HepG2 (cell line): ENCODE measurements around the gene AHNAK. TPM values are rescaled to one million over a fixed set of nuclear protein-coding genes. Genes with fewer than 3 reads are reported as not detected.

Experiments used
- ATAC-seq: fragments of 200-7000 bp; cut with Tn5 transposase; 3 replicates; pipeline ENCODE4 v1.9.1; 2020; ENCODE audit warnings: mild to moderate bottlenecking, moderate library complexity
- BruUV-seq: library from RNA; stranded (reverse); fragments of 400-500 nt; replicated peaks from 2 replicates; lab custom pipeline; 2021; lab: Mats Ljungman, UMichigan
- CTCF ChIA-PET: fragments of 300-600 bp; formaldehyde crosslinking; extraction: SDS; loops from one replicate; lab custom pipeline; 2021; ENCODE audit warnings: low total read pairs, inconsistent platforms, low intra/inter-chr PET ratio; lab: Yijun Ruan, JAX
- POLR2A ChIA-PET: fragments of 350-600 bp; sonication (Branson Sonifier 250); formaldehyde crosslinking; loops from one replicate; lab custom pipeline; 2020; ENCODE audit warnings: antibody characterized with exemption, inconsistent platforms; lab: Yijun Ruan, JAX
- DNase-seq: peaks from one replicate; pipeline ENCODE4 v3.0.0-alpha.2; 2015; ENCODE audit warnings: low spot score
- FAIRE-seq: peaks from 3 replicates; lab custom pipeline; 2011; peaks lifted over from hg19 to GRCh38; lab: Jason Lieb, UNC
- H2AFZ ChIP-seq: one replicate; pipeline ENCODE4 v1.6.1; 2011; ENCODE audit warnings: low read length, inconsistent platforms
- H3K27ac ChIP-seq: fragments of 300-600 bp; 3 replicates; pipeline ENCODE4 v1.8.0; 2011; ENCODE audit warnings: mixed run types, mild to moderate bottlenecking, mixed read lengths, low read length, inconsistent platforms; ENCODE audit not compliant: insufficient read depth; ENCODE audit errors: extremely low read length
- H3K27me3 ChIP-seq, 2 experiments: fragments of 200-600 bp in 1 of 2; 2 replicates in 1 of 2; 3 replicates in 1 of 2; pipeline versions ENCODE4 v1.6.0 to v1.8.0; 2011; ENCODE audit warnings: low read length in 2 of 2, mild to moderate bottlenecking in 2 of 2, moderate library complexity in 2 of 2, inconsistent platforms in 1 of 2; ENCODE audit not compliant: insufficient read depth in 2 of 2, control insufficient read depth in 1 of 2
- H3K36me3 ChIP-seq, 2 experiments: fragments of 200-600 bp in 1 of 2; replicated peaks in 1 of 2; 2 replicates in 1 of 2; 3 replicates in 1 of 2; pipeline versions ENCODE4 v1.5.1 to v1.8.0; 2011; ENCODE audit warnings: low read length in 2 of 2, inconsistent platforms in 1 of 2; ENCODE audit not compliant: insufficient read depth in 2 of 2, control insufficient read depth in 1 of 2
- H3K4me1 ChIP-seq: 2 replicates; pipeline ENCODE4 v1.5.1; 2012; ENCODE audit warnings: low read length, inconsistent platforms; ENCODE audit not compliant: insufficient read depth
- H3K4me2 ChIP-seq: 2 replicates; pipeline ENCODE4 v1.6.0; 2011; ENCODE audit warnings: low read depth, low read length, inconsistent platforms
- H3K4me3 ChIP-seq, 3 experiments: fragments of 200-600 bp in 1 of 3; sonication (generic), shearing (Covaris generic) in 1 of 3; replicated peaks in 1 of 3; 2 replicates each; pipeline ENCODE4 v1.5.1; 2011 to 2016; ENCODE audit warnings: low read length in 3 of 3, inconsistent platforms in 2 of 3, low read depth in 2 of 3, mild to moderate bottlenecking in 2 of 3, control low read depth in 1 of 3, mixed read lengths in 1 of 3; ENCODE audit not compliant: insufficient read depth in 1 of 3
- H3K79me2 ChIP-seq: one replicate; pipeline ENCODE4 v1.6.1; 2011; ENCODE audit warnings: low read length, inconsistent platforms; ENCODE audit not compliant: insufficient read depth
- H3K9ac ChIP-seq: 2 replicates; pipeline ENCODE4 v1.6.0; 2011; ENCODE audit warnings: mild to moderate bottlenecking, low read depth, low read length, inconsistent platforms; ENCODE audit not compliant: insufficient read depth
- H3K9me3 ChIP-seq: 2 replicates; pipeline ENCODE4 v1.5.1; 2012; ENCODE audit warnings: mild to moderate bottlenecking, low read length
- H4K20me1 ChIP-seq: 2 replicates; pipeline ENCODE4 v1.6.0; 2011; ENCODE audit warnings: inconsistent platforms, mild to moderate bottlenecking, low read length, moderate library complexity; ENCODE audit not compliant: insufficient read depth
- BRD4 ChIP-seq: sonication (generic); formaldehyde crosslinking; IDR thresholded peaks from 2 replicates; pipeline ENCODE4 v1.4.0; 2020; ENCODE audit warnings: missing genetic modification reagents
- ELF4 ChIP-seq: sonication (generic); formaldehyde crosslinking; IDR thresholded peaks from 2 replicates; pipeline ENCODE4 v1.5.0; 2020; ENCODE audit warnings: missing genetic modification reagents, mild to moderate bottlenecking, moderate library complexity, borderline replicate concordance
- JUN ChIP-seq: sonication (generic); formaldehyde crosslinking; IDR thresholded peaks from 2 replicates; pipeline ENCODE4 v1.4.0; 2020; ENCODE audit warnings: mild to moderate bottlenecking, missing genetic modification reagents
- NBN ChIP-seq: fragments of 450-650 bp; conservative IDR thresholded peaks from 2 replicates; pipeline ENCODE4 v1.6.1; 2017
- NONO ChIP-seq, 2 experiments: fragments of 450-650 bp in 1 of 2; sonication (generic) in 1 of 2; formaldehyde crosslinking in 1 of 2; IDR thresholded peaks in 1 of 2; conservative IDR thresholded peaks in 1 of 2; 2 replicates each; pipeline versions ENCODE4 v1.6.1 to v1.8.0; 2017 to 2022; ENCODE audit warnings: mild to moderate bottlenecking in 1 of 2, missing genetic modification reagents in 1 of 2, moderate library complexity in 1 of 2
- REPIN1 ChIP-seq: sonication (generic); formaldehyde crosslinking; IDR thresholded peaks from 2 replicates; pipeline ENCODE4 v1.8.0; 2022; ENCODE audit warnings: missing genetic modification reagents, low read depth, mild to moderate bottlenecking, borderline replicate concordance
- TSC22D2 ChIP-seq: sonication (generic); formaldehyde crosslinking; IDR thresholded peaks from 2 replicates; pipeline ENCODE4 v1.5.1; 2020; ENCODE audit warnings: missing genetic modification reagents, mild to moderate bottlenecking, borderline replicate concordance
- WGBS: methylation state at CpG from one replicate; pipeline ENCODE4 v1.1.6; 2017; ENCODE audit warnings: low lambda C conversion rate; 5-methylcytosine and 5-hydroxymethylcytosine counted together
- in situ Hi-C: cut with HindIII; loops from 2 replicates; pipeline ENCODE4 v1.10.0; 2017; ENCODE audit warnings: low pct_unique_long_range_greater_than_20kb; ENCODE audit not compliant: extremely low pct_ligation_motif_present
- intact Hi-C: fragments of 100-400 bp; cut with micrococcal nuclease; formaldehyde crosslinking; loops from one replicate; pipeline ENCODE4 v1.10.0; 2022; ENCODE audit not compliant: unreplicated experiment
- polyA plus RNA-seq, 8 experiments: library from polyadenylated mRNA; depleted of rRNA in 3 of 8; stranded (reverse) in 7 of 8; unstranded in 1 of 8; fragments of >200 nt; fragmentation: Illumina TruSeq in 4 of 8; extraction: Trizol in 4 of 8; gene quantifications; 2 replicates each; pipeline versions ENCODE4 v1.2.1 to v1.2.3, GENCODE V29; 2011 to 2016; ENCODE audit warnings: low read depth in 4 of 8, missing spikeins in 1 of 8, mixed read lengths in 1 of 8; ENCODE audit not compliant: insufficient read depth in 1 of 8
- total RNA-seq, 5 experiments: library from RNA; depleted of rRNA; stranded (reverse); fragments of >200 nt; fragmentation: Illumina TruSeq; extraction: Trizol; gene quantifications; 2 replicates each; pipeline ENCODE4 v1.2.3, GENCODE V29; 2016; ENCODE audit warnings: low read depth in 1 of 5
- TF ChIP-seq, protein P1 (sequence below): IDR thresholded peaks from 2 replicates; pipeline ENCODE4 v1.6.1; 2012; ENCODE audit warnings: low read length, improper control_type of control experiment
- TF ChIP-seq, protein P2 (sequence below): sonication (generic); formaldehyde crosslinking; IDR thresholded peaks from 2 replicates; pipeline ENCODE4 v1.8.0; 2022; ENCODE audit warnings: missing genetic modification reagents, low read depth, mild to moderate bottlenecking, borderline replicate concordance

Gene AHNAK
- total and polyA plus RNA-seq, 2 of the 13 experiments (the other 11 are each of a cell fraction or from before 2014, with no cell fraction given), result 23.4 to 25.0 TPM

DNA sequence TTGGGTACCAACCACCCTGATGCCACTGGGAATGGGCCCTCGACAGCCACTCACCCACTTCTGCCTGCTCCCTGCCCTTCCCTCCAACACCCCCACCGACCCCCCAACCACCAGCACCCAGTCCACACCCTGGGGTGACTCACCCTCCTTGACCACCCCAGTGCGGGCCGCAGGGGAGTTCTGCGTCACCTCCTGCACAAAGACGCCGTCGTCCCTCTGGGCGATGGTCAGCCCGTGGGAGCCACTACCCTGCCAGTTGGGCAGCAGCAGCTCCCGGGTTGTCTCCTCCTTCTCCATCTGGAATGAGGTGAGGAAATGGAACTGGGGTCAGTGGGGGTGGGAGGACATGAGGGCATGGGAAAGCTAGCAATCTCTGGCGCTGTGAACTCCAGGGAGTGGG lies 10.8 kb downstream of the AHNAK start (continued):
- no peak for TF ChIP-seq NONO (IDR thresholded peaks at IDR 0.05)
- TF ChIP-seq NONO (CRISPR knock-in tag; conservative IDR thresholded peaks at IDR 0.05), result no peak
- TF ChIP-seq, protein P1, sequence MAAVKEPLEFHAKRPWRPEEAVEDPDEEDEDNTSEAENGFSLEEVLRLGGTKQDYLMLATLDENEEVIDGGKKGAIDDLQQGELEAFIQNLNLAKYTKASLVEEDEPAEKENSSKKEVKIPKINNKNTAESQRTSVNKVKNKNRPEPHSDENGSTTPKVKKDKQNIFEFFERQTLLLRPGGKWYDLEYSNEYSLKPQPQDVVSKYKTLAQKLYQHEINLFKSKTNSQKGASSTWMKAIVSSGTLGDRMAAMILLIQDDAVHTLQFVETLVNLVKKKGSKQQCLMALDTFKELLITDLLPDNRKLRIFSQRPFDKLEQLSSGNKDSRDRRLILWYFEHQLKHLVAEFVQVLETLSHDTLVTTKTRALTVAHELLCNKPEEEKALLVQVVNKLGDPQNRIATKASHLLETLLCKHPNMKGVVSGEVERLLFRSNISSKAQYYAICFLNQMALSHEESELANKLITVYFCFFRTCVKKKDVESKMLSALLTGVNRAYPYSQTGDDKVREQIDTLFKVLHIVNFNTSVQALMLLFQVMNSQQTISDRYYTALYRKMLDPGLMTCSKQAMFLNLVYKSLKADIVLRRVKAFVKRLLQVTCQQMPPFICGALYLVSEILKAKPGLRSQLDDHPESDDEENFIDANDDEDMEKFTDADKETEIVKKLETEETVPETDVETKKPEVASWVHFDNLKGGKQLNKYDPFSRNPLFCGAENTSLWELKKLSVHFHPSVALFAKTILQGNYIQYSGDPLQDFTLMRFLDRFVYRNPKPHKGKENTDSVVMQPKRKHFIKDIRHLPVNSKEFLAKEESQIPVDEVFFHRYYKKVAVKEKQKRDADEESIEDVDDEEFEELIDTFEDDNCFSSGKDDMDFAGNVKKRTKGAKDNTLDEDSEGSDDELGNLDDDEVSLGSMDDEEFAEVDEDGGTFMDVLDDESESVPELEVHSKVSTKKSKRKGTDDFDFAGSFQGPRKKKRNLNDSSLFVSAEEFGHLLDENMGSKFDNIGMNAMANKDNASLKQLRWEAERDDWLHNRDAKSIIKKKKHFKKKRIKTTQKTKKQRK, result no peak
- no peak for TF ChIP-seq JUN (CRISPR knock-in tag)

DNA sequence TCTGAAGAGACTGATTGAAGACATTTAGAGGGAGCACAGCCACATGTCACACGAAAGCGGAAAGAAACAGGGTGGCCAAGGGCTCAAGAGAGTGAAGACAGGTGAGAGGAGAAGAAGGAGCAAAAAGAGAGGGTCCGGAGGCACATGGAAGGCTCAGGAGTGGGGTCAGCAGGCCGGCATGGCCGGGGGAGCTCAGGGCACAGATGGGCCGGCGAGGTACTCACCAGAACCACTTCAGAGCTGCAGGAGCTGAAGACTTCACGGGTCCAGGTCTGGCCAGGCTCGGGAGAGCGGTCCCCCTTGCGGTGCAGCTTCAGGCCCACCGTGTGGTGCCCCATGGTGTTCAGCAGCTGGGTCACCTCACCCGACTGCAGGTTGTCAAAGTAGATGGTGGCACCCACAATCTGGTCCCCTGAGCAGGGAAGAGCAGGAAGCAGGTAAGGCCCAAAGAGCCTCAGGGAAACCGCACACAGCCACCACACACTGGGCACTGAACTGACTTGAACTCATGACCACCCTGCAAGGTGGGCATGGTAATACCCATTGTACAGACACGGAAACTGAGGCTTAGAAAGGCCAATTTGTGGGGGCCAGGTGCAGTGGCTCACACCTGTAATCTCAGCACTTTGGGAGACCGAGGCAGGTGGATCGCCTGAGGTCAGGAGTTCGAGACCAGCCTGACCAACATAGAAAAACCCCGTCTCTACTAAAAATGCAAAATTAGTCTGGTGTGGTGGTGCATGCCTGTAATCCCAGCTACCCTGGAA lies 11.6 kb downstream of the AHNAK start:
- POLR2A ChIA-PET, result no interaction called here
- DNase-seq (no peak), FAIRE-seq (no peak), ATAC-seq (no peak)
- Histone ChIP-seq H3K4me3 (no peak overlapping the region), H3K27me3 (no peaks in the 10 kb centered on the region), H4K20me1 (peaks cover 39% of the 10 kb centered on the region), H2AFZ (no peak overlapping the region), H3K36me3 (peaks cover 34 to 65% of the 10 kb centered on the region in 2 experiments), H3K9ac (no peak overlapping the region), H3K4me1 (peaks cover 24% of the 10 kb centered on the region), H3K4me2 (no peak overlapping the region), H3K9me3 (no peaks in the 10 kb centered on the region), H3K27ac (no peak overlapping the region), H3K79me2 (peaks cover 30% of the 10 kb centered on the region)
- WGBS, result 93% methylated on average over 11 of the region's 19 CpGs
- no TSS peak for BruUV-seq
- intact Hi-C loops, result no loop called here
- CTCF ChIA-PET, result no interaction called here
- in situ Hi-C loops, result no loop called here
- TF ChIP-seq NBN (no peak), BRD4 (CRISPR knock-in tag) (0 out of 2 replicates have a peak, but pooled peaks have one; percentile 60), REPIN1 (CRISPR knock-in tag) (no peak), ELF4 (CRISPR knock-in tag) (no peak), TSC22D2 (CRISPR knock-in tag) (no peak)
- TF ChIP-seq, protein P2, sequence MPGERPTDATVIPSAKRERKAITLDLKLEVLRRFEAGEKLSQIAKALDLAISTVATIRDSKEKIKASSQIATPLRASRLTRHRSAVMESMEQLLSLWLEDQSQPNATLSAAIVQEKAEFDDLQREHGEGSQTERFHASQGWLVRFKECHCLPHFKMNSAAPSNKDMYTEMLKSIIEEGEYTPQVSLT (CRISPR knock-in tag), result no peak
